ENCODE measurements around the gene UPF2.

Gene UPF2

GRCh38 chr10:11875494-11876281, 166.9 kb downstream of the UPF2 start:
- in situ Hi-C loops (cut with MboI; ENCODE audit: low sequenced_read_pairs) = no loop called here
- peak; percentile 84 to 85 for DNase-seq (ENCODE audit: low spot score in 2 of 2)
- no peak overlapping the region for H3K4me3 ChIP-seq
- no peaks in the 10 kb centered on the region for H3K9me3 ChIP-seq
- no peaks in the 10 kb centered on the region for H3K27me3 ChIP-seq (ENCODE audit: low read depth)
- peaks cover 18% of the 10 kb centered on the region for H3K4me1 ChIP-seq
- no peaks in the 10 kb centered on the region for H3K36me3 ChIP-seq (replicated peaks)

DNA sequence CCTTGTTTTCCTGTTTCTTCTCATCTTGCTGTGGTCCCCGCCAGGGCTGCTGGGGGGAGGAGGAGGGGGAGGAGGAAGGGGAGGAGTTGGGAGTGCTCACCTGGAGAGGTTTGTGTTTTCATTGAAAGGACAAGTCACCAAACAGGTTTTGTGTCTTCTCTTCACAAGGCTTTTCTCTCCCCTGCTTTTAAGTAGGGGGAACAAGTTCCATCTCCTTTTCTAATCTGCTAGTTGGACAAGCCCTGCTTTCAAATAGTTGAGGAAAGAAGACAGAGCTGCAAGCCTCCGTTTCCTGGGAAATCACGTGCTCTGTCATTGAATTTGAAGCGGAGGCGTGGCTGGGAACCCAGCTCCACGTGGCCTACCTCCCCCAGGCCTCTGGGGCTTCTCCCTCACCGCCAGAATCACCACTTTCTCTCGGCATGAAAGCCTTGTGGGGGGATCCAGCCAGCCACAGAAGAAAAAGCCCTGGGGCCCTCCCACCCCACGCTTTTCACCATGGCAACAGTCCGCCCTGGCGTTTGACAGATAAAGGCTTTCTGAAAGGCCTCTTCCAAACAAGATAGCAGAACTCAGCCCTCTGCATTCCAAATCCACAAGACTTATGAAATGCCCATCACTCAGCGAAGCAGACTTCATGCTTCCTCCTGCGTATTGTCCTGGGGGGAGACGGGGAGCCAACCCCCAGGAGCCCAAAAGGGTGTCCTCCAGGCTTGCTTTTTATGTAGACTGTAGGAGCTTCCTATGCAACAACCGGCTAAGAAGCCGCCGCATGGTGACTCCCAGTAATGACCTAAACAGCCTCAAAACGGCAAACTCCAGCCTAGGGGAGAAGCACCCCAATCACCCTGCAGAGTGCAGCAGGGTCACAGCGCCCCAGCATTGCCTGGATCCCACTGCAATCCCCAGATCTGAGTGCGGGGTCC, 167.8 kb downstream of the UPF2 start:
- peak; percentile 89 to 90 for DNase-seq (ENCODE audit: low spot score in 2 of 2)
- Histone ChIP-seq H3K36me3 (replicated peaks) (no peaks in the 10 kb centered on the region), H3K4me3 (no peak overlapping the region), H3K9me3 (no peaks in the 10 kb centered on the region), H3K4me1 (peaks cover 18% of the 10 kb centered on the region), H3K27me3 (ENCODE audit: low read depth) (no peaks in the 10 kb centered on the region)
- in situ Hi-C loops (cut with MboI; ENCODE audit: low sequenced_read_pairs) = no loop called here

GRCh38 chr10:11871466-11871865, 171.1 kb downstream of the UPF2 start:
- Histone ChIP-seq H3K36me3 (replicated peaks) (peaks cover 7% of the 10 kb centered on the region; the same call in 1 of the 2 replicates), H3K9me3 (no peaks in the 10 kb centered on the region), H3K27me3 (ENCODE audit: low read depth) (no peaks in the 10 kb centered on the region), H3K4me3 (no peak overlapping the region), H3K4me1 (peaks cover 18% of the 10 kb centered on the region)
- in situ Hi-C loops (cut with MboI; ENCODE audit: low sequenced_read_pairs) = no loop called here
- no peak for DNase-seq (ENCODE audit: low spot score in 2 of 2)

- Histone ChIP-seq H3K4me1 (peaks cover 14% of the 10 kb centered on the region), H3K36me3 (replicated peaks) (peaks cover 7% of the 10 kb centered on the region; the same call in 1 of the 2 replicates), H3K9me3 (no peaks in the 10 kb centered on the region), H3K27me3 (ENCODE audit: low read depth) (no peaks in the 10 kb centered on the region), H3K4me3 (no peak overlapping the region)
- no peak for DNase-seq (ENCODE audit: low spot score in 2 of 2)
- in situ Hi-C loops (cut with MboI; ENCODE audit: low sequenced_read_pairs) = no loop called here
These were observed 171.7 kb downstream of the UPF2 start for GRCh38 chr10:11870900-11871400.

DNA sequence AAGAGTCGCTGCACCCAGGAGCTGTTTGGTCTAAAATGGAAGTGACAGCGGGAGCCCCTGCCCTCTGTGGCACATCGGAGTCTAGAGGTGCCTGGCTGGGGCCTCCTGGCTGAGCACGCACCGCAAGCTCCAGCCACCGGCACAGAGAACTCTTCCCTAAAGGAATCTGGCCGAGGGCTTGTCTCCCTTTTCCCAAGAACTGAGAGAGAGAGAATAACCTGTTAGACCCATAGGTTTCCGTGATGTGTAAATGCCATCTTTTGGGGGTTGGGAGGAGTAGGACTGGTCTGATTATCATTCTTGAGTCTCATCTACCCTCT, 172.2 kb downstream of the UPF2 start:
- no peaks in the 10 kb centered on the region for H3K9me3 ChIP-seq
- in situ Hi-C loops (cut with MboI; ENCODE audit: low sequenced_read_pairs) = no loop called here
- H3K27me3 ChIP-seq (ENCODE audit: low read depth) = no peaks in the 10 kb centered on the region
- peaks cover 7% of the 10 kb centered on the region; the same call in 1 of the 2 replicates for H3K36me3 ChIP-seq (replicated peaks)
- no peak for DNase-seq (ENCODE audit: low spot score in 2 of 2)
- H3K4me3 ChIP-seq = no peak overlapping the region
- peaks cover 9% of the 10 kb centered on the region for H3K4me1 ChIP-seq

Measured in HAP-1 (cell line).